Neural cell (in vitro differentiated cells): ENCODE results near the gene SLC6A20. TPM values are rescaled to one million over a fixed set of nuclear protein-coding genes. Genes with fewer than 3 reads are reported as not detected.
"Not testable (repeated sequence)": the region's sequence is repeated elsewhere in the genome, so short reads cannot be mapped to it uniquely, and the experiment has no call there.

Source experiments
- H2AFZ ChIP-seq: fragments of 200-600, 300-800 bp; sonication (generic), shearing (Covaris generic); 2 replicates; pipeline ENCODE4 v1.6.0; 2014; ENCODE audit warnings: low read depth, mild to moderate bottlenecking, antibody characterized with exemption, low read length, moderate library complexity
- H3F3A ChIP-seq: fragments of 200-600 bp; shearing (Covaris generic); 2 replicates; pipeline ENCODE4 v1.6.1; 2016; ENCODE audit warnings: mild to moderate bottlenecking, moderate library complexity, mixed read lengths, antibody characterized with exemption, low read length; ENCODE audit not compliant: insufficient read depth, poor library complexity, severe bottlenecking
- H3K27ac ChIP-seq: fragments of 200-600, 300-800 bp; sonication (generic), shearing (Covaris generic); 2 replicates; pipeline ENCODE4 v1.5.1; 2014; ENCODE audit warnings: mild to moderate bottlenecking, low read length, moderate library complexity
- H3K27me3 ChIP-seq: fragments of 300-800, 200-600 bp; sonication (generic), shearing (Covaris generic); 2 replicates; pipeline ENCODE4 v1.6.0; 2014; ENCODE audit warnings: mild to moderate bottlenecking, low read depth, low read length, moderate library complexity; ENCODE audit not compliant: insufficient read depth
- H3K36me3 ChIP-seq: fragments of 300-800, 200-600 bp; sonication (generic), shearing (Covaris generic); 2 replicates; pipeline ENCODE4 v1.5.1; 2014; ENCODE audit warnings: mild to moderate bottlenecking, antibody characterized with exemption, low read length, moderate library complexity; ENCODE audit not compliant: insufficient read depth
- H3K4me2 ChIP-seq: fragments of 300-800, 200-600 bp; sonication (generic), shearing (Covaris generic); 2 replicates; pipeline ENCODE4 v1.6.0; 2014; ENCODE audit warnings: mild to moderate bottlenecking, low read length
- H3K4me3 ChIP-seq: fragments of 300-800, 200-600 bp; sonication (generic), shearing (Covaris generic); 2 replicates; pipeline ENCODE4 v1.5.1; 2014; ENCODE audit warnings: mild to moderate bottlenecking, low read length, moderate library complexity
- H3K79me2 ChIP-seq: fragments of 200-600 bp; shearing (Covaris generic); replicated peaks from 2 replicates; pipeline ENCODE4 v1.6.0; 2014; ENCODE audit warnings: mild to moderate bottlenecking, low read length, moderate library complexity; ENCODE audit not compliant: insufficient read depth
- H3K9ac ChIP-seq: fragments of 300-800, 200-600 bp; sonication (generic), shearing (Covaris generic); 2 replicates; pipeline ENCODE4 v1.6.1; 2016; ENCODE audit warnings: mild to moderate bottlenecking, low read length, mixed read lengths
- H3K9me2 ChIP-seq: fragments of 200-600 bp; shearing (Covaris generic); 2 replicates; pipeline ENCODE4 v1.6.1; 2016; ENCODE audit warnings: mild to moderate bottlenecking, low read length, mixed read lengths; ENCODE audit not compliant: insufficient read depth
- H3K9me3 ChIP-seq: fragments of 200-600, 300-800 bp; sonication (generic), shearing (Covaris generic); 2 replicates; pipeline ENCODE4 v1.6.1; 2016; ENCODE audit warnings: mild to moderate bottlenecking, mixed run types, low read length, moderate library complexity, mixed read lengths
- H4K20me1 ChIP-seq: fragments of 200-600 bp; shearing (Covaris generic); 2 replicates; pipeline ENCODE4 v1.6.1; 2016; ENCODE audit warnings: mild to moderate bottlenecking, mixed run types; ENCODE audit not compliant: insufficient read depth
- CTCF ChIP-seq: fragments of 450-650 bp; IDR thresholded peaks from 2 replicates; pipeline ENCODE4 v1.5.1; 2014; ENCODE audit warnings: antibody characterized with exemption, mild to moderate bottlenecking, moderate library complexity; ENCODE audit not compliant: poor library complexity, severe bottlenecking
- EP300 ChIP-seq: fragments of 450-650 bp; conservative IDR thresholded peaks from 2 replicates; pipeline ENCODE4 v1.6.1; 2014; ENCODE audit warnings: antibody characterized with exemption, mild to moderate bottlenecking, moderate library complexity; ENCODE audit not compliant: poor library complexity, severe bottlenecking
- EZH2 ChIP-seq: fragments of 200-600, 300-800 bp; shearing (Covaris generic), sonication (generic); IDR thresholded peaks from 2 replicates; pipeline ENCODE4 v1.6.1; 2014; ENCODE audit warnings: antibody characterized with exemption, low read length, borderline replicate concordance, mild to moderate bottlenecking; ENCODE audit not compliant: insufficient read depth, poor library complexity, severe bottlenecking
- MXI1 ChIP-seq: fragments of 450-650 bp; conservative IDR thresholded peaks from 2 replicates; pipeline ENCODE4 v1.6.1; 2014; ENCODE audit warnings: antibody characterized with exemption, mild to moderate bottlenecking; ENCODE audit not compliant: poor library complexity, severe bottlenecking
- POLR2AphosphoS5 ChIP-seq: IDR thresholded peaks from 2 replicates; pipeline ENCODE4 v1.6.1; 2012
- RAD21 ChIP-seq: fragments of 450-650 bp; conservative IDR thresholded peaks from 2 replicates; pipeline ENCODE4 v1.6.1; 2014; ENCODE audit warnings: antibody characterized with exemption, mild to moderate bottlenecking, moderate library complexity
- REST ChIP-seq: IDR thresholded peaks from 2 replicates; pipeline ENCODE4 v1.6.1; 2012; ENCODE audit warnings: borderline replicate concordance
- SMC3 ChIP-seq: fragments of 450-650 bp; conservative IDR thresholded peaks from 2 replicates; pipeline ENCODE4 v1.6.1; 2014; ENCODE audit warnings: antibody characterized with exemption, mild to moderate bottlenecking, moderate library complexity; ENCODE audit not compliant: poor library complexity
- TAF1 ChIP-seq: IDR thresholded peaks from 2 replicates; pipeline ENCODE4 v1.6.1; 2012; ENCODE audit warnings: low read depth
- polyA plus RNA-seq: library from polyadenylated mRNA; depleted of rRNA; stranded (reverse); fragments of >200 nt; gene quantifications from 2 replicates; pipeline ENCODE4 v1.2.3, GENCODE V29; 2014

The SLC6A20 gene
- polyA plus RNA-seq, 1 donor from 2014 or later: not detected

- H3K9ac ChIP-seq: no peak overlapping the region
- no peaks in the 10 kb centered on the region for H3F3A ChIP-seq
- no peaks in the 10 kb centered on the region for H3K79me2 ChIP-seq
- H3K36me3 ChIP-seq: no peaks in the 10 kb centered on the region
- H3K4me2 ChIP-seq: no peak overlapping the region
- H3K4me3 ChIP-seq: no peak overlapping the region
- H3K27ac ChIP-seq: no peak overlapping the region
- H4K20me1 ChIP-seq: no peaks in the 10 kb centered on the region
- H3K9me3 ChIP-seq: no peaks in the 10 kb centered on the region
- no peak overlapping the region for H2AFZ ChIP-seq
- no peak for TF ChIP-seq SMC3
- no peak for TF ChIP-seq EZH2
- TF ChIP-seq REST: no peak
- no peak for TF ChIP-seq MXI1
- no peak for TF ChIP-seq EP300
- TF ChIP-seq POLR2AphosphoS5: no peak
- TF ChIP-seq RAD21: no peak
- TF ChIP-seq TAF1: no peak
- TF ChIP-seq CTCF: no peak
- H3K9me2 ChIP-seq: no peaks in the 10 kb centered on the region
- H3K27me3 ChIP-seq: no peaks in the 10 kb centered on the region
Measured at GRCh38 chr3:45758871-45759270, 37.5 kb downstream of the SLC6A20 start.

GRCh38 chr3:45757141-45757540 lies 39.2 kb downstream of the SLC6A20 start:
- not testable (repeated sequence) for H3K9me3 ChIP-seq, H3K4me2 ChIP-seq, H3K9ac ChIP-seq, H4K20me1 ChIP-seq, H3K36me3 ChIP-seq, H3K27ac ChIP-seq, H3K9me2 ChIP-seq, H3K79me2 ChIP-seq, H3F3A ChIP-seq, H3K4me3 ChIP-seq, H2AFZ ChIP-seq, H3K27me3 ChIP-seq

GRCh38 chr3:45756055-45756454 lies 40.3 kb downstream of the SLC6A20 start:
- H3K9ac ChIP-seq: no peak overlapping the region
- H4K20me1 ChIP-seq: no peaks in the 10 kb centered on the region
- H3K79me2 ChIP-seq: no peaks in the 10 kb centered on the region
- no peak overlapping the region for H3K27ac ChIP-seq
- TF ChIP-seq RAD21: no peak
- no peak for TF ChIP-seq REST
- no peak for TF ChIP-seq TAF1
- no peaks in the 10 kb centered on the region for H3F3A ChIP-seq
- no peak overlapping the region for H3K4me2 ChIP-seq
- H3K36me3 ChIP-seq: no peaks in the 10 kb centered on the region
- H2AFZ ChIP-seq: no peak overlapping the region
- H3K9me3 ChIP-seq: no peaks in the 10 kb centered on the region
- no peak overlapping the region for H3K4me3 ChIP-seq
- no peaks in the 10 kb centered on the region for H3K27me3 ChIP-seq
- H3K9me2 ChIP-seq: no peaks in the 10 kb centered on the region
